Measurements from ENCODE around the gene HIVEP2. TPM values are rescaled to one million over a fixed set of nuclear protein-coding genes. Genes with fewer than 3 reads are reported as not detected.

The HIVEP2 gene
- total RNA-seq, 1 experiment from 2014 or later, result 9.1 TPM

GRCh38 chr6:142835787-142836535, 109.0 kb downstream of the HIVEP2 start:
- no peak overlapping the region for H3K9ac ChIP-seq (ENCODE audit: low read length)
- intact Hi-C loops (cut with micrococcal nuclease), result no loop called here
- H3K27me3 ChIP-seq (ENCODE audit: low read length), result no peaks in the 10 kb centered on the region
- POLR2A ChIA-PET (ENCODE audit: unreplicated experiment), result interaction anchor here (0.6 kb wide), 1 partner anchor 47 kb away, joined by 3 read pairs; no protein-coding TSS in a partner anchor
- H2AFZ ChIP-seq (ENCODE audit: low read length), result no peak overlapping the region
- H3K27ac ChIP-seq (ENCODE audit: low read length), result no peak overlapping the region
- peaks cover 19% of the 10 kb centered on the region; the same call in 1 of the 2 replicates for H3K79me2 ChIP-seq (ENCODE audit: low read length)
- no peak overlapping the region for H3K4me3 ChIP-seq (ENCODE audit: low read length)
- no peaks in the 10 kb centered on the region for H3F3A ChIP-seq (ENCODE audit: low read length, unreplicated experiment)
- no peaks in the 10 kb centered on the region for H3K9me2 ChIP-seq (replicated peaks; ENCODE audit: low read length)
- BruUV-seq (replicated peaks), result no TSS peak
- no peak for DNase-seq
- CTCF ChIA-PET, result no interaction called here
- no peaks in the 10 kb centered on the region for H3K9me3 ChIP-seq (ENCODE audit: low read length)
- no peaks in the 10 kb centered on the region for H3K36me3 ChIP-seq (ENCODE audit: low read depth, low read length)
- peaks cover 40% of the 10 kb centered on the region for H3K4me1 ChIP-seq (ENCODE audit: insufficient read depth, low read length)
- no peaks in the 10 kb centered on the region for H4K20me1 ChIP-seq (ENCODE audit: low read length)
- no peak for TF ChIP-seq EZH2phosphoT487 (IDR thresholded peaks at IDR 0.05; ENCODE audit: borderline replicate concordance, low read length)
- TF ChIP-seq EZH2 (IDR thresholded peaks at IDR 0.05; ENCODE audit: low read length, unreplicated experiment), result no peak
- TF ChIP-seq CTCF (conservative IDR thresholded peaks at IDR 0.05; ENCODE audit: low read depth, low read length), result no peak
- no peak for ATAC-seq
- no peak overlapping the region for H3K4me2 ChIP-seq (ENCODE audit: low read length)

DNA sequence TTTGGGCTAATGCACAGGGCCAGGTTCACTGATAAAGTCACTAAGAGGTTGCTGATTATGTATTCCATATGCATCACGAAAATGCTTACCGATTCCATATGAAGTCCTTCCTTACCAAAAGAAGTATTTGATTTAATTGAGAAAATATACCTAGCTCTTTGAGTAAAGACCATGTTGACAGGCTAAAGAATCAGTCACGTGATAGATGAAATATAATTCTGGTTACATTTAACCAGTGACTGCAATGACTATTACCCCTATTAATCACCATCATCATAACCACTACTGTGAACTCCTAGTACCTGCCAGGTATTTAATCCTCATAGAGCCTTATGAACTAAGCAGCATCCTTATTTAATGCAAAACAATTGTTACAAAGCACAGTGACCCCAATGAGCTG, 110.1 kb downstream of the HIVEP2 start:
- TF ChIP-seq EZH2 (IDR thresholded peaks at IDR 0.05; ENCODE audit: low read length, unreplicated experiment) (no peak), EZH2phosphoT487 (IDR thresholded peaks at IDR 0.05; ENCODE audit: borderline replicate concordance, low read length) (no peak), CTCF (conservative IDR thresholded peaks at IDR 0.05; ENCODE audit: low read depth, low read length) (no peak)
- Histone ChIP-seq H3K9me3 (ENCODE audit: low read length) (no peaks in the 10 kb centered on the region), H3K36me3 (ENCODE audit: low read depth, low read length) (no peaks in the 10 kb centered on the region), H4K20me1 (ENCODE audit: low read length) (no peaks in the 10 kb centered on the region), H3K4me3 (ENCODE audit: low read length) (no peak overlapping the region), H3F3A (ENCODE audit: low read length, unreplicated experiment) (no peaks in the 10 kb centered on the region), H3K9ac (ENCODE audit: low read length) (no peak overlapping the region), H3K9me2 (replicated peaks; ENCODE audit: low read length) (no peaks in the 10 kb centered on the region), H2AFZ (ENCODE audit: low read length) (no peak overlapping the region), H3K27me3 (ENCODE audit: low read length) (no peaks in the 10 kb centered on the region), H3K4me1 (ENCODE audit: insufficient read depth, low read length) (peaks cover 38% of the 10 kb centered on the region), H3K4me2 (ENCODE audit: low read length) (no peak overlapping the region), H3K79me2 (ENCODE audit: low read length) (peaks cover 19% of the 10 kb centered on the region; the same call in 1 of the 2 replicates), H3K27ac (ENCODE audit: low read length) (no peak overlapping the region)
- ChIA-PET POLR2A (ENCODE audit: unreplicated experiment) (no interaction called here), CTCF (no interaction called here)
- intact Hi-C loops (cut with micrococcal nuclease), result loop anchor here (5.0 kb wide), 1 partner anchor 177 kb away; no protein-coding TSS in a partner anchor
- DNase-seq, result peak; percentile 21
- no peak for ATAC-seq
- no TSS peak for BruUV-seq (replicated peaks)

GRCh38 chr6:142833798-142834197, 111.2 kb downstream of the HIVEP2 start:
- no TSS peak for BruUV-seq (replicated peaks)
- H3K9ac ChIP-seq (ENCODE audit: low read length), result peak overlapping the region; percentile 55
- H3K79me2 ChIP-seq (ENCODE audit: low read length), result peaks cover 19% of the 10 kb centered on the region; the same call in 1 of the 2 replicates

More at GRCh38 chr6:142833798-142834197, 111.2 kb downstream of the HIVEP2 start:
- CTCF ChIA-PET, result no interaction called here
- DNase-seq, result no peak
- H3K4me3 ChIP-seq (ENCODE audit: low read length), result no peak overlapping the region
- POLR2A ChIA-PET (ENCODE audit: unreplicated experiment), result no interaction called here
- no peaks in the 10 kb centered on the region for H3K9me3 ChIP-seq (ENCODE audit: low read length)
- no peaks in the 10 kb centered on the region for H3K27me3 ChIP-seq (ENCODE audit: low read length)
- ATAC-seq, result no peak
- H3K4me2 ChIP-seq (ENCODE audit: low read length), result peak overlapping the region; percentile 46
- intact Hi-C loops (cut with micrococcal nuclease), result loop anchor here (2.0 to 5.0 kb wide), 2 partner anchors 113 to 179 kb away; no protein-coding TSS in a partner anchor
- H3F3A ChIP-seq (ENCODE audit: low read length, unreplicated experiment), result no peaks in the 10 kb centered on the region
- H2AFZ ChIP-seq (ENCODE audit: low read length), result no peak overlapping the region
- peak overlapping the region; percentile 91 for H3K27ac ChIP-seq (ENCODE audit: low read length)
- H3K9me2 ChIP-seq (replicated peaks; ENCODE audit: low read length), result no peaks in the 10 kb centered on the region
- no peaks in the 10 kb centered on the region for H4K20me1 ChIP-seq (ENCODE audit: low read length)
- TF ChIP-seq EZH2 (IDR thresholded peaks at IDR 0.05; ENCODE audit: low read length, unreplicated experiment), result no peak
- no peak for TF ChIP-seq EZH2phosphoT487 (IDR thresholded peaks at IDR 0.05; ENCODE audit: borderline replicate concordance, low read length)
- TF ChIP-seq CTCF (conservative IDR thresholded peaks at IDR 0.05; ENCODE audit: low read depth, low read length), result no peak
- H3K36me3 ChIP-seq (ENCODE audit: low read depth, low read length), result no peaks in the 10 kb centered on the region
- H3K4me1 ChIP-seq (ENCODE audit: insufficient read depth, low read length), result peaks cover 30% of the 10 kb centered on the region

Data from PC-3 (cell line).